Peyer's patch (tissue), 4 donors: ENCODE data around the gene ITPRID1. TPM values are rescaled to one million over a fixed set of nuclear protein-coding genes. Genes with fewer than 3 reads are reported as not detected.

Experiments
- DNase-seq, 3 donors: peaks; one replicate each; pipeline ENCODE4 v3.0.0-alpha.2; 2017 to 2019
- H3K27ac ChIP-seq, 4 donors: fragments of 200-600 bp; sonication (generic); one replicate each; pipeline ENCODE4 v1.5.1; 2016 to 2019
- H3K27me3 ChIP-seq, 2 donors: fragments of 200-600 bp; sonication (generic); one replicate each; pipeline ENCODE4 v1.5.1; 2019
- H3K36me3 ChIP-seq, 3 donors: fragments of 200-600 bp; sonication (generic); one replicate each; pipeline ENCODE4 v1.5.1; 2016 to 2019
- H3K4me1 ChIP-seq, 4 donors: fragments of 200-600 bp; sonication (generic); one replicate each; pipeline ENCODE4 v1.5.1; 2016 to 2019
- H3K4me3 ChIP-seq, 4 donors: fragments of 200-600 bp; sonication (generic); 1 replicate in 3 of 4; 2 replicates in 1 of 4; pipeline ENCODE4 v1.5.1; 2016 to 2019; ENCODE audit warnings: mild to moderate bottlenecking in 1 of 4
- H3K9me3 ChIP-seq, 4 donors: fragments of 200-600 bp; sonication (generic); one replicate each; pipeline ENCODE4 v1.5.1; 2016 to 2019; ENCODE audit warnings: mild to moderate bottlenecking in 1 of 4
- POLR2A ChIP-seq, 2 donors: fragments of 450-650 bp; IDR thresholded peaks; one replicate each; pipeline ENCODE4 v1.5.1; 2017; ENCODE audit warnings: antibody characterized with exemption in 2 of 2, mild to moderate bottlenecking in 2 of 2, moderate library complexity in 2 of 2
- total RNA-seq, 4 donors: library from RNA; depleted of rRNA; stranded (reverse); fragments of >200 nt; gene quantifications; one replicate each; pipeline ENCODE4 v1.1.0, GENCODE V29; 2016
- TF ChIP-seq, protein P1 (sequence below), 6 experiments: fragments of 450-650 bp in 4 of 6; fragments of 200-600 bp in 2 of 6; sonication (generic) in 1 of 6; IDR thresholded peaks; one replicate each; pipeline ENCODE4 v1.5.1; 2017 to 2019; ENCODE audit warnings: antibody characterized with exemption in 6 of 6, mild to moderate bottlenecking in 3 of 6, moderate library complexity in 1 of 6

Gene ITPRID1
- total RNA-seq, 4 donors from 2014 or later, result 1.2 to 7.4 (median 4.7) TPM

DNA sequence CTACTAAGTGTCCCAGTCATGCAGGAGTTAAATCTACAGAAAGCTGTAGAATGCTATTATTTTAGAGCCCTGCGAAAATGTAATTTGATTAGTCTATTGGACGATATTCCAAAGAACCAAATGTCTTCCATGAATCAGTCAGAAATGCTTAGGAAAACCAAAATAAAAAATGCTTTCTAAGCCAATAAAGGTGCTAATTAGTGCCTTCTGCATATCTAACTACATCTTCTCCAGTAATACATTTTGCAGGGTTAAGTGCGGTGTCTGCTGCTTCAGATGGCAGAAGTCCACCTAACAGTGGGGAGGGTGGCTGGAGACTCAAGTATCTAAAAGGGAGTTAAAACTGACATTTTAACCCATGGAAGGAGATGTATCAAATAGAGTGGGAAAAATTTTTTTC lies 50.1 kb downstream of the ITPRID1 start:
- TF ChIP-seq, protein P1, sequence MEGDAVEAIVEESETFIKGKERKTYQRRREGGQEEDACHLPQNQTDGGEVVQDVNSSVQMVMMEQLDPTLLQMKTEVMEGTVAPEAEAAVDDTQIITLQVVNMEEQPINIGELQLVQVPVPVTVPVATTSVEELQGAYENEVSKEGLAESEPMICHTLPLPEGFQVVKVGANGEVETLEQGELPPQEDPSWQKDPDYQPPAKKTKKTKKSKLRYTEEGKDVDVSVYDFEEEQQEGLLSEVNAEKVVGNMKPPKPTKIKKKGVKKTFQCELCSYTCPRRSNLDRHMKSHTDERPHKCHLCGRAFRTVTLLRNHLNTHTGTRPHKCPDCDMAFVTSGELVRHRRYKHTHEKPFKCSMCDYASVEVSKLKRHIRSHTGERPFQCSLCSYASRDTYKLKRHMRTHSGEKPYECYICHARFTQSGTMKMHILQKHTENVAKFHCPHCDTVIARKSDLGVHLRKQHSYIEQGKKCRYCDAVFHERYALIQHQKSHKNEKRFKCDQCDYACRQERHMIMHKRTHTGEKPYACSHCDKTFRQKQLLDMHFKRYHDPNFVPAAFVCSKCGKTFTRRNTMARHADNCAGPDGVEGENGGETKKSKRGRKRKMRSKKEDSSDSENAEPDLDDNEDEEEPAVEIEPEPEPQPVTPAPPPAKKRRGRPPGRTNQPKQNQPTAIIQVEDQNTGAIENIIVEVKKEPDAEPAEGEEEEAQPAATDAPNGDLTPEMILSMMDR (IDR thresholded peaks at IDR 0.05), result no peak
- TF ChIP-seq POLR2A (IDR thresholded peaks at IDR 0.05), result no peak
- H3K9me3 ChIP-seq, result no peaks in the 10 kb centered on the region
- H3K4me3 ChIP-seq, result no peak overlapping the region
- H3K4me1 ChIP-seq, result no peaks in the 10 kb centered on the region
- H3K36me3 ChIP-seq, result no peaks in the 10 kb centered on the region
- DNase-seq, result no peak
- H3K27ac ChIP-seq, result no peak overlapping the region
- H3K27me3 ChIP-seq, result no peaks in the 10 kb centered on the region

DNA sequence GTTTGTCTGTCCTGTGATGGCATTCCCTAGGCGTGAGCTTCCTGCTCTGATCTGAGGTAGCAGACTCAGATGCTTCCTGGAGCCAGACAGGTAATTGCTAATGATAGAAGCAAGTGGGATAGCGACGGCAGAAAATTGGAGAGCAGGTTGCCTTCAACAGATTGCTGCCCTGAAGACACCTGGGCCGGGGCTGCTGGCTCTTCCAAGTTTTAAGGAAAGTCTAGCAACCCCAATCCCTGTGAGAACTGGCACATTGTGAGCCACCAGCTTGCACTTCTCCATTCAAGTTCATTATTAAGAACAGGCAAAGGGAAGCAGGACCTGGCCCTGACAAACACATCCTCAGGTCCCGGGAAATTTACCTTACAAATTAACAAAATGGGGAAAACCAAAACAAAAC lies 50.8 kb downstream of the ITPRID1 start:
- Histone ChIP-seq H3K9me3 (no peaks in the 10 kb centered on the region), H3K4me1 (no peaks in the 10 kb centered on the region), H3K4me3 (no peak overlapping the region), H3K27ac (no peak overlapping the region), H3K36me3 (no peaks in the 10 kb centered on the region), H3K27me3 (no peaks in the 10 kb centered on the region)
- TF ChIP-seq POLR2A (IDR thresholded peaks at IDR 0.05), result no peak
- TF ChIP-seq, protein P1 (IDR thresholded peaks at IDR 0.05), result no peak
- no peak for DNase-seq

DNA sequence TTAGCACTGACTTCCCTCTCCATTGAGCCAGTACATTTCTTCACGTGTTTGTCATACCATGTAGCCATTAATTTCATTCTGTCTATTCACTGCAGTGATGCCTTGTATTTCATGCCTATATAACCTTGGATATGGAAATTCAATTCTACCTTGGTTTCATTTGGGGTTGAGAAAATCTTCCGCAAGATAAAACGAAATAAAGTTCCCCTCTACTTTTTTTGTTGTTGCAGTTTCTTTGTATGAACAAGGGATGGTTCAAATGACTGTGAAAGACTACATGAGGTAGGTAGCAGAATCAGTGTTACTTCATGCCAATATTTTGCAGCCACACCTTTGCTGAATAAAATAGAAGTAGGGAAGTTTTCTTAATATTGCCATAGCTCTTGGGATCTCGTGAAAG lies 55.6 kb downstream of the ITPRID1 start:
- TF ChIP-seq, protein P1 (IDR thresholded peaks at IDR 0.05), result no peak
- TF ChIP-seq POLR2A (IDR thresholded peaks at IDR 0.05), result no peak
- H3K9me3 ChIP-seq, result no peaks in the 10 kb centered on the region
- H3K27ac ChIP-seq, result no peak overlapping the region

DNA sequence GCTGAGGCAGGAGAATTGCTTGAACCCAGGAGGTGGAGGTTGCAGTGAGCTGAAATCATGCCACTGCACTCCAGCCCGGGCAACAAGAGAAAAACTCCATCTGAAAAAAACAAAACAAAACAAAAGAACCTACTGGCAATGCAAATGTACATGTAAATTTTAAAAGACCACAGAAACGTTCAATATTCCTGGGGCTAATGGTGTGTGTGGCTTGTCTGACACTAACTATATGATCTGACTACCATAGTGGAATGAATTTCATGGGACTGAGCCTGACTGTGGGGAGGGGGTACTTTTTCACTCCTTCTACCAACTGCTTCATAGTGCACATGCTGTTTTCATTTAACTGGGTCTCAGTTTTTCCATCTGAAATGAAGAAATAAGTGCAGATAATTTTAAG lies 69.6 kb downstream of the ITPRID1 start:
- H3K27me3 ChIP-seq, result no peaks in the 10 kb centered on the region
- H3K36me3 ChIP-seq, result no peaks in the 10 kb centered on the region
- no peaks in the 10 kb centered on the region for H3K9me3 ChIP-seq
- H3K4me1 ChIP-seq, result no peaks in the 10 kb centered on the region
- TF ChIP-seq, protein P1 (IDR thresholded peaks at IDR 0.05), result no peak
- TF ChIP-seq POLR2A (IDR thresholded peaks at IDR 0.05), result no peak
- H3K27ac ChIP-seq, result no peak overlapping the region
- H3K4me3 ChIP-seq, result no peak overlapping the region
- no peak for DNase-seq

More for the DNA sequence above, 55.6 kb downstream of the ITPRID1 start:
- Histone ChIP-seq H3K4me1 (no peaks in the 10 kb centered on the region), H3K36me3 (no peaks in the 10 kb centered on the region), H3K27me3 (no peaks in the 10 kb centered on the region), H3K4me3 (no peak overlapping the region)
- no peak for DNase-seq

DNA sequence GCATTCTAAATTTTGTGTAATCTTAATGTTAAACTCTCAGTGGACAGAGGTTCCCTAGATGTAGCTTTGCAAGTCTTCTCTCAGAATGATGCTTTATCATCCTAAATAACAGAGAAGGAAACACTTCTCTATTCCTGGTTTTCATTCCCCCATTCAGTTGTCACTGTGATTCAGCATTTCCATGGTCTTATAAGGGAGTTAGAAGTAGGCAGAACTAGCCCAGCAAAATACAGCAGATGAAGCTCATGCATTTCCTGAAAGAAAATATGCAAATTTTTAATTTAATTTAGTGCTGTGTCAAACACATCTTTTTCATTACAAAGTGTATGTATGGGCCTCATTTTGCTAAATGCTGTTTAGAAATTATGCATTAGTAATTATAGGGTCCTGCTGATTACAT lies 70.1 kb downstream of the ITPRID1 start:
- TF ChIP-seq, protein P1 (IDR thresholded peaks at IDR 0.05), result no peak
- TF ChIP-seq POLR2A (IDR thresholded peaks at IDR 0.05), result no peak

GRCh38 chr7:31595390-31595789 lies 81.5 kb downstream of the ITPRID1 start:
- Histone ChIP-seq H3K9me3 (no peaks in the 10 kb centered on the region), H3K4me1 (no peaks in the 10 kb centered on the region), H3K36me3 (no peaks in the 10 kb centered on the region), H3K27me3 (no peaks in the 10 kb centered on the region), H3K4me3 (no peak overlapping the region), H3K27ac (no peak overlapping the region)
- DNase-seq, result no peak
- TF ChIP-seq POLR2A (IDR thresholded peaks at IDR 0.05), result no peak
- TF ChIP-seq, protein P1 (IDR thresholded peaks at IDR 0.05), result no peak

More for the DNA sequence above, 70.1 kb downstream of the ITPRID1 start:
- Histone ChIP-seq H3K9me3 (no peaks in the 10 kb centered on the region), H3K27ac (no peak overlapping the region), H3K4me3 (no peak overlapping the region), H3K36me3 (no peaks in the 10 kb centered on the region), H3K27me3 (no peaks in the 10 kb centered on the region), H3K4me1 (no peaks in the 10 kb centered on the region)
- DNase-seq, result no peak
